GM19372 (cell line): ENCODE data around the gene ELMO2.

Experiments used
- ATAC-seq: cut with Tn5 transposase; IDR thresholded peaks from one replicate; pipeline ENCODE4 v1.9.1; 2021; ENCODE audit warnings: mild to moderate bottlenecking, low read depth, moderate library complexity; ENCODE audit not compliant: unreplicated experiment

The ELMO2 gene

DNA sequence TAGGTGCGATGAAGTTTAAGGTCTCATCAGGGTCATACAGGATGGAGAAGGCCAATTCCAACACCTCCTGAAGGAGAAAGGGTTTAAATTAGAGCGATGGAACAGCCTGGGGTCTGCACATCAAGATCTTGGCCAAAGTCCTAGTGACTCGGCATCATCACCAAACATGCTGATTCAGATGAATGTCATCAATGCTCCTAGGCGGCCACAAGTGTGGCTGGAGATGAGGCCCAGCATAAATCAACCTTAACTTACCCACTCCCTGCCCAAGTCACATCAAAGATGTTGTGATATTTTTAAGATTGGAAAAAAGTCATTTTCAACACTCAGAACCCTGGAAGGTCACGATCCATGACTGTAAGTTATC is 37.5 kb downstream of the ELMO2 start:
- ATAC-seq = no peak

DNA sequence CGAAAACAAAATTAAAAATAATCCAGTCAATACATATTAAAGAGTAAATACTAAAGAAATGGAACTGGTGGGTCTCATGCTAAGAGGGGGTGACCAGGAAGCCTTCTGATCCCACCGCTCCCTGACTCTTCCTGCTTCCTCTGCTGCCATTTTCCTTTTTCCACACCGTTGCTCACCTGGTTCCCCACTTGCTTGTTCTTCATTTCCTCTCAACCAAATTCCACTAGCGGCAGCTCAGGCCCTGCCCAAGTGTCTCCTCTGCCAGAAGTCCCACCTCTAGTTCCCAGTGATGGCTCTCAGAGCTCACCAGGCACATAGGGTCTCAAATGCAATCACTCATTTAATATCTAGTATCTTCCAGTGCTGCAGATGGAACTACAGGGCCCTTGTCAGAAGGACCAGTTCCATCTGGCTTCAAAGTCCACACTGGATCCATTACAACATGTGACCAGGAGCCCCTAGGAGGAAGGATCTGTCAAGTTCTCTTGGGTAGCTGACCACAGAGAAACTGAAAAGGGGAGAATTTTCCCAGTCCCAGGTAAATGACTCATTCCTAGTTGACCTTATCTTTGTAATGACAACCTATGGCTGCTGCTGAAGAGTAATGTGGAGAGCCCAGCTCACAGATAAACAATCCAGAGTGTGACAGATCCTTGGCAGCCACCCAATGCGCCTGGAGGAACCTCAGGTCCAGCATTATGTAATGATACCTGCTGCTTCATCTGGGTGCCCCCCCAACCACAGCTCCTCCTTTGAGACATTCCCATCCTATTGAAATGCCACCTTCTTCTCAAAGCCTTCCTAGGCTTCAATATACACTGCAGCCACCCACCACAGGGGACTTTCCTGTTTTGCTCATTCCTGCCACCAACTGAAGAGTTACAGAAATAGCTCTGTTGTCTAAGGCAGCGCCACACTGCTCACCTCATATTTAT is 38.2 kb downstream of the ELMO2 start:
- ATAC-seq = no peak

DNA sequence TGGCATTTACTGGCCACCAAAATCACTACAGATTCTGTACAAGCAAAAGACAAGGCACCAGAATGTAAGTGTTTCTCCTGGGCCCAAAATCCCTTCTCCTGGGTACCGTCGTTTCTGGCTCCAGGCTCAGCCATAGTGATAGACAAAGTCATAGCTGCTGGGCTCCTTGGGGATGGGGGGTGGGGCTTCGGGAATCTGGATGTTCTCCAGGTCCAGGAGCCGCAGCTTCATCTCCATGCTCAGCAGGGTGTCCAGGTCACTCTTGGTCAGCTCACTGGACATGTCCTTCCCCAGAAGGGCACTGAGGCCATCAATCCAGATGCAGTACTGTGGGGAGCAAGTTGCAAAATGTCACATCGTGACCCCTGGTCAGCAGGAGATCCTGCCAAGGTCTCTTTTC is 39.2 kb downstream of the ELMO2 start:
- no peak for ATAC-seq

DNA sequence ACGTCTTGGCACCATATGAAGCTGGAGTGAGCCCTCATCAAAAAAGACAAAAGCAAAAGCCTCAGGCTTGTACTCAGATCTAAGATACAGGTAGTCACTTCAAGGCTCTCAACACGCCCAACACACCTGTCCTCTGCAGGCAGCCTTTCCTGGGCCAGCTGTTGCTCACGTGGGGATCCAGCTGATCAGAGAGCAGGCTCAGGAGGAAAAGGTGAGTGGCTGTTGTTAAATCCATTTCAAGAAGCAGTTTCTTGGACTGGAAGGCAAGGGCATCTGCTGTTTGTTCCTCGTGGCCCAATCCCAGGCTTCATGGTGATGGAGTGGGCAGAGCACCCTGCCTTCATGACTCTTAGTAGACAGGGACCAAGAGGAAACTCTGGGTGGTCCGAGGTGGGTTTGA is 39.6 kb downstream of the ELMO2 start:
- no peak for ATAC-seq

DNA sequence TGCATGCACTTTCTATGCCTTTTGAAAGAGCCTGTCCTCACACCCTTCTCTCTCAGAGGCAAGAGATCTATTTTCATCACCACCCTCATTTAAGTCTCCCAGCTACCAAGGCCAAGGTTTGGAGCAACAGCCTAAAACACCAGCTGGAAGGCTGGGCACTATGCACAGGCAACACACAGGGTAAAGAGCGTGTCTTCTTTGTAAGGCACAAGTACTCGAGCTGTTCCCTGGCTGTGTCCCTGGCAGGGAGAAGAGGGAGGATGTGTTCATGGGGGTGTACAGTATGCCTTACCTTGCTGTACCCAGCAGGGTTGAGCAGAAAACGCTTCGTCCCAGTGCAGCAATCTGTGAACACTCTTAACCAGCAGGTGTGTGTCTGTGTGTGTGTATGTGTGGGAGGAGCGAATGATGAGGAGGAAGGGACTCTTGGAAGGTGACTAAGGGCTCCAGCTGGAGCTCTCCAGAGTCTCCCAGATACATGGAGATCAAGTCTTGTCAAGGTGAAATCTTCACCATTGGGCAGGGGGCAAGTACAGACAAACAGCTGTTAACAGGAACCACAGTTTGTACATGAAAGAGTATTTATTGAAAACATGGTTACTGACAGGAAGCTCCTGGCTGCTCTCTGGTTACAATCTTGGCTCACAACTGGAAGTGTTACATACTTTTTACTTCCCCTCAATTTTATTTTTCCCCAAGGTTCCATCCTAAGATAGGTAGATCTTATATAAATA is 40.8 kb downstream of the ELMO2 start:
- ATAC-seq = no peak

DNA sequence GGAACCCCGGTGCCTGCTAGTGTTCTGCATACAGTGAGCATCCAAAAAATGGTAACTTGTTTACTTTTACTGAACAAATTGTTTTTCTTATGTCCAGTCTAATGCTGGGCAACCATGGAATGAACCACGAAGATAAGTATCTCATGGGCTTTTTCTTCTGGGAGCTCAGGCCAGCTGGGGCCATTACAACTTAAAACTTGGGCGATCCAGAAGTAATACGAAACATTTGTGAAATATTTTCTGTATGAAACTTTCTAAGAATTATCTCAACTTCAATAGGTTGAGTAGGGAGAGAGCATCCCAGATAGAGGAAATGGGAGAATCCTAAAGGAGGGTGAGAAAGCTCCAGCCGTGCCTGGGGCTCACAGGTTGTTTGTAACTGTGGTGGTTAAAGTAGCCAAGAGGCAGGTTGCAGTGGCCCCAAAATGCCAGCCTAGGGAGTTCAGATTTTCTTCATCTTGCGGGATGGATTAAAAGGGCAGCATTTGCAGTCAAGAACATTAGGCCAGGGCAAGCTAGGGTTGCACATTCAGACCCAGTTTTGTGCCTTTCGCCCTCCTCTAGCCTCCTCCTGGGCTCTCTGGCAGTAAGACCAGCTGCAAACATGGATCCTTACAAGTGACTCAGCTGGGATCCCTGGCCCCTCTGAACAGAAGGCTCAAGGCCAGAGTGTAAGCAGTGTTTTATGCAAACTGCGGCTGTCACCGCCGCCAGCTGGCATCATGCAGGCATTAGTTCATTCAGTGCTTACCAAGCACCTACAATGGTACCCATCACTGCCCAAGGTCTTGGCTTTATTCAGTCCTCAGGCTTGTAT is 41.5 kb downstream of the ELMO2 start:
- ATAC-seq = no peak

DNA sequence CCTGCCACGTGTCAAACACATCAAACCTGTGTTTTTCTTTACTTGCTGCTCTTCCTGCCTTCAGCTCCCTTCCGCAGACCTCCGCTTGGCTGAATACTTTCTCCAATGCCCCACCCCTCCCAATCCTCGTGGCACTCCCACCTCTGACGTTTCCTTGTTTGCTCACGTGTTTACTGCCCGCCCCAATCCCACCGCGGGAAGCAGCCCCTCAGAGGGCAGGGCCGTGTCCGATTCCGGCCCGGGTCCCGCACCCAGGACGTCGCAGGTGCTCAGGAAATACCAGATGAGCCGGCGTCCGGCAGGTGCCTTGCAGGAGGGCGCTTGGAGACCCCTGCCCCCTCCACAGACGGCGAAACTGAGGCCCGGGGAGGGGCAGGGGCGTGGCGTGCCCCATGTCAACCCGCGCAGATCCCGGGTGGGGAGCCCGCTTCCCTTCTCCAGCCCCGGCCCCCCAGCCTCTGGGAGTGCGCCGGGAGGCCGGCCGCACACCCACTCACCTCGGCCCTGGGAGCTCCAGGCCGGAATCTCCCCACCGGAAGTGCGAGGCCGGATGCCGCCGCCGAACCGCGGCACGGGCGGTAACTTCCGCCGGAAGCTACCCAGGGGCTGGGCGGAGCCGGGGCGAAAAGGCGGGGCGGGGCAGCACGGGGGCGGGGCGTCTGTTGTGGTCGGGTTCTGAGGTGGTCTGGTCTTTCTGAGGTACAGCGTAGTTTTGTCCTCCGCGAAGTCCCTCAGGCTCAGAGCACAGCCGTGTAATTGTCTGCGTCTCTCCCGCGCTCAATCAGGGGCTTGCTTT is 42.3 kb downstream of the ELMO2 start:
- ATAC-seq = peak; percentile 82

DNA sequence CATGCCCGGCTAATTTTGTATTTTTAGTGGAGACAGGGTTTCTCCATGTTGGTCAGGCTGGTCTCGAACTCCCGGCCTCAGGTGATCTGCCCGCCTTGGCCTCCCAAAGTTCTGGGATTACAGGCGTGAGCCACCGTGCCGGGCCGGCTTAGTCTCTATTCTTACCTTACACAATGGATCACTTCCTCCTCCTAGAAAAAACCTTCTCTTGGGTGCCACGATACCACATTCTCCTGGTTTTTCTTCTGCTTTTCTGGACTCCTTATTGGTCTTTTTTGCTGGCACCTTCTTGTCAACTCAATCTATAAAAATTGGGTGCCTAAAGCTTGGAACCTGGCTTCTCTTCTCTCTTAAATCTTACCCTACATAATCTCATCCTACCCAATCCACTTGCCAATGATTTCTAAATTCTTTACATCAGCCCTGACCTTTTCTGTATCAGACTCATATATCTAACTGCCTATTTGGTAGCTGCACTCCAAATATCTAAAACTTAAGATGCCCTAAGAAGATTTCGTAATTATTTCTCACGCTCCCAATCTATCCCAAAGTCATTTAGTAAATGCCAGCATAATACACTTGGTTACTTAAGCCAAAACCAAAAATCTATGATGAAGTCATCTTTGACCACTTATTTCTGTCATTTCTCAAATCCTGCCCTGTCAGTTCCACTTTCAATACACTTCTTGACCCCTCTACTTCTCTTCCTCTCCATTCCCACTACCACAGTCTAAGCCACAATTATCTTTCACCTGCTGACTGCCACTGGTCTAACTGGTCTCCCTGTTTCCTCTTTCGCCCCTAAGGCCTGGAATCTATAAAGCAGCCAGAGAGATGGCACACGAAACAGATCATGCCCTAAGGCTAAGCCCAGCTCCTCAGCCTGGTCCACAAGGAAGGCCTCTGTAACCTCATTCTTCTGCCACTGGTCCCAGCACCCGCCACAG is 43.2 kb downstream of the ELMO2 start:
- peak; percentile 9 for ATAC-seq

DNA sequence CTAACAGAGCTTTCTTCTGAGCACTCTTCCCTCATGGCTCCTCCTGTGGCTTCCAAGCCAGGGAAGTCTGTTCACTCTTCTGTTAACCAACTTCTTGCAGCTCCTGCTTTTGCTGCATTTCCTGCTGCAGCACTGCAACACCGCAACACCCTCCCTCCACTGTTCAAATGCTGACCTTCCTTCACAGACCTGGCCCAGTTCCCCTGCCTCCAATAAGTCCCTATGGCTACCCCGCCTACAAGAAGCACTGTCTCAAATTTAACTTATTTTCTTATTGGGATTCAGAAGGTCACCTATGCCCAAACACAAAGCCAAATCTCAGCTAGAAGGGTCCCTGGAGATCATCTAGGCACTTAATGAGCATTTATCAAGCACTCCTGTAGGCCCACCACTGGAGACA is 44.6 kb downstream of the ELMO2 start:
- no peak for ATAC-seq

DNA sequence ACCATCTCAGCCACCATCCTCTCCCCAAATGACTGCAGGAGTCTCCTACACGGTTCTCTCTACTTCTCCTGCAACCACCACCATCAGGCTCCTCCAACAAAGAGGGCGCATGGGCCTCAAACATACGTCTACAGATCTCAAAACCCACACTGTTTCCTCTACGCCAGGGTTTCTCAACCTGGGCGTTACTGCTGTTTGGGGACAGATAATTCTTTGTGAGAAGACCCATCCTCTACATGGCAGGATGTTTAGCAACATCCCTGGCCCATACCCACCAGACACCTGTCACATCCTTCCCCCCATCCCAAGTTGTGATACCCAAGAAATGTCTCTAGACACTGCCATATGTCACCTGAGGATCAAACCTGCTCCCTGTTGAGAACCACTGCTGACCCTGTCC is 45.0 kb downstream of the ELMO2 start:
- ATAC-seq = no peak

DNA sequence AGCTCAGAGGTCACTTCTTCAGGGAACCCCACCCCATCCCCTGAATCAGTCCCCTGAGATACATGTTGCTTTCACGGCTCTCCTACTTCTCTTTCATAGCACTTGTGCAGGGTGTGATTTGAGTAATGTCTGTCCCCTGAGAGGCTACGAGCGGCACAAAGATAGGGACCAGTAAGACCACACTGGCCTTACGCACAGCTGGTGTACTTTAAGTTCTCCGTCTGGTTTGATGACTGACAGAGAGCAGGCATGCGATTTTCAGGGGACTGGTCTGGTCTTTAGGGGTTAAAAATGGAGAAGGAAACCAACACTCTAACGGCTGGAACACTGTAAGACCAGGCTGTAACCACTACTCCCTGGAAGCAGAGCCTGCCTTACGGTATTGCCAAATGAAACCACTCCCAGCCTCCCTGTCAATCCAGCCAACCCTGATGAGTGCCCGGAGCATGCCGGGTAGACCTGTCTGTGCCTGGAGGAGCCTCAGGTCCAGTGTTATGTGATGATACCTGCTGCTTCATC is 47.1 kb downstream of the ELMO2 start:
- ATAC-seq = no peak

DNA sequence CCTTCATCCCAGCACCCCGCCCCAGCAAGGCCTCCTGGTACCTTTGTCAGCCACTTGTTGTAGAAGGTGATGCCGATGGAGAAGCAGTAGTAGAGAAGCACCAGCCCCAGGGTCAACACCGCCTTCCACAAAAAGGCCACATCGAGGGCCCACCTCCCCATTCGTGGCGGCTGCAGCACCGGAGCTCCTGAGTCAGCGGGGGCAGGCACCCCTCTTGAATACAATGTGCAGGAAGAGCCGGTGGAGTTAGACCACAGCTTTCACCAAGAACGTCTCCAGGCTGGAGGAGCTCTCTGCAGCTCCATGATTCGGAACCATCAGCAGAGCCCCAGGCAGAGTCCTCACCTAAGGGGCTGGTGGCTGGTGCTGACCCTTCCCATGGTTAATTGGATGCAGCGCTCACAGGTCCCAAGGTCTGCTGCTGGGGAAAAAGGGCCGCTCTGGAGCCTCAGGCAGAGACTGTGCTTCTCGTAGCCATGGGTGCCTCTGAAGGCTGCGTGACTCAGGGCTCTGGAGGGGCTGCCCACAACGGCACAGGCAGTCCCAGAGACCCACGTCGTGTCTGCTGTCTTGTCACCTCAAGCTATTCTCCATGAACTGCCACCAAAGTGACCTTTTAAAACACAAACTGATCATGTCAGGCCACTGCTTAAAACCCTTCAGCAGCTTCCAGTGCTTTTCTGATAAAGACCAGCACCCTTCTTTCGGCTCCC is 47.9 kb downstream of the ELMO2 start:
- ATAC-seq = no peak

DNA sequence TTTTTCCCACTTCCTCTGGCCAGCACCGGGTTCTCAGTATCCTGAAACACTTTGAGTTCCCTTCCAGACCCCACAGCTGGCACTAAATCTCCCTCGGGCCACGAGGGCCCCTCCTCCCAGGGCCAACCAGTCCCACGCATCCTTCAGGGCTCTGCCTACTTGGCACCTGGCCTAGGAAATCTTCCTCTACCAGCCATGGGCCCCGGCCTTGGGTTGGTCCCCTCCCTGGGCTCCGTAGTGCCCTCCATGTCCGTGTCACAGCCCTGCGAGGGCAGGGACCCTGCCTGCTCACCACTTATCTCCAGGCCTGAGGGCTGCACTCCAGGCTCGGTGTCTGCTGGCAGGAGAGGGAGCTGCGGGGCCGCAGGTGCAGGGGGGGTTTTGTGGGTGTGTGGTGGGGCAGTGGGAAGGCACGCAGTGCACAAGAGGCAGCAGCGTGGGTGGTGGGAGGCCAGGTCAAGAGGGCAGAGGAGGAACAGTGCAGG is 49.3 kb downstream of the ELMO2 start:
- no peak for ATAC-seq

DNA sequence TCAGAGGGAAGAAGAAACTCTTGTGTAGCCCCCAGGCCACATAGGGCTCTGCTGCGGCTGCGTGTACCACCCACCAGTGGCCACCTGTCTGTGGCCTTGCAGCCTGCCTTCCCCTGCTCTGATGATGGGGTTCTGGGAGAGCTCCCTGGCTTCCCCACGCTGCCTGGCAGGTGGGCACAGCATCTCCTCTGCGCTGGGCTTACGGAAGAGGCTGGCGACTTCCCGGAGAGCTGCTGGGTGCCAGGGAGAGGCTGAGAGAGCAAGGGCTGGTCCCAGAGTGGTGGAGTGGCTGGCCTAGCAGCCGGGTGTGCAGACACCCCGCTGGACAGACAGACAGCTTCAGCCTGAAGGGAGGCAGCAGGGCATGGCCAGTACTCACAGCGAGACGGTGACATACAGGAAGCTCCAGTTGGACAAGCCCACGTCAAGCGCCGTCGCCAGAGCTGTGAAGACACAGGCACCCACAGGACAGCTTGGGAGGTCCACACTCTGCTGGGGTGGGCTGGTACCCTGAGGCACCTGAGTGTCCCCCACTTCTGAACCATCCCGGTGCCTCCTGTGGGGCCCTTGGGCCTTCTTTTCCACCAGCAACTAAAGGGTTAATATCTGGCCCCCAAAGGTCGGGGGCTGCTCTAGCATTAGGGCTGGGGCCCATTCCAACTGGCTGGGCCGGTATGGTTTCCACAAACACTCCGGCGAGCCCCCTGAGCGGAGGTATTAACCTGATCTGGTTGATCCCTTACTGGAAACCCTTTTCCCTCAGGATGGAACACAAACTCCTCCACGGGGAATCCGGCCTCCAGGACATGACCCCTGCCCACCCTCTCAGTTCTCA is 50.0 kb downstream of the ELMO2 start:
- no peak for ATAC-seq

DNA sequence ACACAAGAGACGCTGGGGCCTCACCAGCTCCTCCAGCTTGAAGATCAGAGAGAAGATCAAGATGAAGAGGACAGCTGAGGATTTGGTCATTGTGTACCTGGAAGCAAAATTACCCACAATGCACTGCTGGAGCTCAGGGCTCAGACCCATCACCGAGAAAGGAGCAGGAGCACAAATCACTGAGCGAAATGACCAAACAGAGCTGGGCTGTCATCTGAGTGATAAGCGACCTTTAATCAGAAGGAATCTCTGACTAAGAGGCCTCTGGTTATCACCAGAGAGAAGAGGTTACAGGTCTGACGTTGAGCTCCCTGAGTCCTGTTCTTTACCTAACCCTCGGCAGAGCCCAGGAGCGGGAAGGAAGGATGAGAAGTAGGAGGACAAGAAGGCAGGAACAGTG is 50.6 kb downstream of the ELMO2 start:
- ATAC-seq = no peak

DNA sequence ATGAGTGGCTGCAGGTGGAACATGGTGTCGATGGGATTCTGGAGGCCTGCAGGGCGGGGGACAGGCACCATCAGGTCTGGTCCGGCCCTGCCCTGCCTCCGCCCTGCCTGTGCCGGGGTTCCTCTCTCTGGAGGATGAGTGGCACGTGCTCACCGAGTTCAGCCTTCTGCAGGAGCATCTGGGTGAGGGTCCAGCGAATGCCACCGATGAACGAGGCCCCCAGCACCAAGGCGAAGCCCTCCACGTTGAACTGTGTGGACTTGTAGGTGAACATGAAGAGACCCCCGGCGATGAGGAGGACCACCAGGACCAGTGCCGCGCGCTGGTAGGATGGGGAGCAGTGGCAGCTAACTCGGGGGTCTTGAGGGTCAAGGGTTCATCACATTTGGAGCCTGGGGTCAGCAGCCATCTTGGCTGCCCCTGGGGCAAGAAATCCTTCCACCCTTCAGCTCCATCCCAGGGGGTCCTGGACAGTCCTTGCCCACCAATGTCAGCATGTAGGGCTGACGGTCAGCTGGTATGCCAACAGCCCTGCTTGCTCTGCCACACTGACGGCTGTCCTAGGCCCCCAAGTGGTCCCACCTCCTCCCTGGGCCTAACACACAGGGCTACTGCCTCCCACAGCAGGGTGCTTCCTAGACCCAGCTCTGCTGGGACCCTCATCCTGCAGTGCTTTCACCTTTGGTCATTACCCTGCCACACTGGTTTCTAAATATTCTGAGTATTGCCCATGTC is 51.3 kb downstream of the ELMO2 start:
- ATAC-seq = no peak

DNA sequence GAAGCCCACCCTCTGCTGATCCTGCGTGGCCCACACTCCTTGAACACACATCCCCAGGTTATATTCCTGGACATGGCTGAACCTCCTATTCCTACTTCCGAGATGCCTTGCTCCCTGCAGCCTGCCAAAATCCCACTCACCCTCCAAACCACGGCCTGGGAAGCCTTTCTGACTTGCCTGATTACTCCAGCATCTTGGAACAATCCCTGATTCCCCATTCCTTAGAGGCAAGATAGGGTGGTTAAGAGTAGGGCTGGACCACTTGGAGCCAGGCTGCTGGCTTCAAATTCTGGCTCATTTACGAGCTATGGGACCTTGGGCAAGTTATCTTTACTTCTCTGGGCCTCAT is 52.2 kb downstream of the ELMO2 start:
- ATAC-seq = no peak
